GDM1 (cell line): ENCODE results near the gene ARHGAP26.

Experiments
- DNase-seq: peaks from one replicate; lab custom pipeline; 2025; lab: John Stamatoyannopoulos, UW

ARHGAP26 gene

GRCh38 chr5:143166661-143167420 is 396.7 kb downstream of the ARHGAP26 start:
- DNase-seq, result no peak

GRCh38 chr5:143168171-143168741 is 398.1 kb downstream of the ARHGAP26 start:
- DNase-seq, result no peak

GRCh38 chr5:143168921-143169810 is 399.0 kb downstream of the ARHGAP26 start:
- DNase-seq, result no peak

- no peak for DNase-seq
Observed at GRCh38 chr5:143170104-143170503, 399.9 kb downstream of the ARHGAP26 start.

DNA sequence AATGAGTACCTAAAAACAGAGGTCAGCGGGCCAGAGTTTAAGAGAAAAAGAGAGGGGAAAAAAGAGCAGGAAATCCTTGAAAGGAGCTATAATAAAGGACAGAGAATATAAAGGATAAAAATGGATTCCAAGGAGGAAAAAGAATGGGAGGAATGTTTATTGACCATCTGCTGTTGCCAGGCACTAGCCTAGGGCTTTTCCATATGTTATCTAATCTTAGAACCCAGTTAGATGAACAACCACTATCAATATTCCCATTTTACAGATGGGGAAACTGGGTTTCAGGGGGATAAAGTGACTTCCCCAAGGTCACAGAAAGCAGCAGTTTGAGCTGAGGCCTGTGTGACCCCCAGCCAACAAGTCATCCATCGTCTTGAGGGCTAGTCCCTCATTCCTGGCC is 400.8 kb downstream of the ARHGAP26 start:
- no peak for DNase-seq

GRCh38 chr5:143172739-143173138 is 402.6 kb downstream of the ARHGAP26 start:
- DNase-seq, result no peak

DNA sequence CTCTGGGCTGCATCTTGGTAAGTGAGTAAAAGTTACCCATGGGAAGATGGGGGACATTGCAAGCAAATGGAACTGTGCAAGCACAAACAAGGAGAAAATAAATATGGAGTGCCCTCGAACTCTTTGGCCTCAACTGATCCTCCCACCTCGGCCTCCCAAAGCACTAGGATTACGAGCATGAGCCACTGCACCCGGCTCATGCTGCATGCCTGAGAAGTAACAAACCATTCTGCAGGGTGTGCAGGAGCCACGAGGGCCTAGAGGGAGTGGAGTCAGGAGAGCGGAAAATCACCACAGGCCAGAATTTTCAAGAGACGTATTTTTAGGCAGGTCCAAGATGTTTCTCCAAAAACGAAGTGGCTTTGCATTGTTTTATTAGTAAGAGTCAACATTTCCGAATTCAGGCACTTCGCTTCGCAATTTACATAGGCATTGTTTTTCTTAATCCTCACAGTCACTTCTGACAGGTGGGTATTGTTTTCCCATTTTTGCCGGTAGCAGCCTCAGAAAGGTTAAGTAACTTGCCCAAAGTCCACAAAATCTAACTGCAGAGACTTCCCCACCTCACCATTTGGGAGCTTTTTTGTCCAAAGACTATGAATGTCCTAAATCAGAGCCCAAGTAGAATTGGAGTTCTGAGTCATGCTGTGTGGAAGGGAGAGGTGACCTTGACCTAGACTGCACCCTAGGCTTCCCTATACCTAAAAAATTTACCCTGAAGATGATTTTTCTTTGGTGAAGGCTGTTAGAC is 403.1 kb downstream of the ARHGAP26 start:
- DNase-seq, result no peak

- DNase-seq, result no peak
Observed at GRCh38 chr5:143174714-143175398, 404.7 kb downstream of the ARHGAP26 start.

DNA sequence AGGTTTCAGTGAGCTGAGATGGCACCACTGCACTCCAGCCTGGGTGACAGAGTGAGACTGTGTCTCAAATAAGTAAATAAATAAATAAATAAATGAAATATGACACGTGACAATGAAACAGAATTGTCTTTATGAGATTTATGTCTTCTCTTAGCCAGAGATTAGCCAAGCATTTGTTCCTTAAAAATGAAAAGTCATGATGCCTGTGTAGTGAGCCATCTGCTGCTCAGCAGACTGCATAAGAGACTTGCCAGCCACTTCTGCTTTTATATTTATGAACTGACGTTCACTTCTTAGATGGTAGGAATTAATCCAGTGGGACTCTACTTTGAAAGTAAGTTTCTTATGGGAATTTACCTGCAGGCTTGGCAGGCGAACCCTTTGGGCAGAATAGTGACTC is 405.9 kb downstream of the ARHGAP26 start:
- DNase-seq, result peak; percentile 25

DNA sequence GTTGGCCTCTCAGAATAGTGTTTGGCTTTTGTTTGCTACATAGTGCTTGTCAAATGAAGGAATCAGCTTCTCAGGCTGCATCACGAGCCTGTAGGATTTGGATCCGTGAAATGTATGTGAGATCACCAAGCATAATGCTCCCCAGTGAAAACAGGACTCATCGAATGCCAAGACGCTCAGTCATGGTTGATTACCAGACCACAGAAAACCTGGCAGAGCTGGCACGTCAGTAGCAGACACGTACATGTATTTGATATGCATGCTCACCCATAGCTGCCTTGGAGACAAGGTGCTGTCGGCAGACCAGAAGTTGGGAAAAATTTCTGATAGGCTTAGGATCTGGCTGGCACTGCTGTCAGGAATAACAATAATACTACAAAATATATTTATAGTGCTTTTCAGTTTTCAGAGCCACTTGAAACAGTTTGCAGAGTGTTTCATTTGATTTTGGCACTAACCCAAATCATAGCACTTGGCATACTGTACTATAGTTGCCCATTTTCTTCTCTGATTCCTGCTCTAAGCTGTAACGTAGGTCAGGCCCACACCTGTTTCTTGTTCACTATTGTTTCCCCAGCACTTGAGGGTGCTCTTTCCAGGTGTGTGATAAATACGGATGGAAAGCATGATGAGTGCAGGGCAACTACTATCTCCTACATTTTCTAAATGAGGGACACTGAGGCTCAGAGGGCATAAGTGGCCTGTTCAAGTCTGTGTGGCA is 407.2 kb downstream of the ARHGAP26 start:
- no peak for DNase-seq

GRCh38 chr5:143179126-143179740 is 409.1 kb downstream of the ARHGAP26 start:
- no peak for DNase-seq

DNA sequence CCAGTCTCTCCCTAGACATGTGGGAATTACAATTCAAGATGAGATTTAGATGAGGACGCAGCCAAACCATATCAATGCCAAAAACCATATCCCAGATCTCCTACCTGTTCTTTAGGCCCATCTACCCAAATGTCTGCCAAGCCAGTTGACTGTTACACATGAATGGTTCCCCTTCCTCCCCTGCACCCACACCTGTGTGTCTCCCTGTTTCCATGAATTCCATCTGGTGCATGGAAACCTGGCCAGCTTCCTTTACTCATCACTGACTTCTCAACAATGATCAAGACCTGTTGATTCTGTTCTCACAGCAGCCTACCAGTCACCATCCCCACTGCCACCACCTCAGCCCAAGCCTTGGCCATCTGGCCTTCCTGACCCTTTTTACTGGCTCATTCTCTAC is 410.6 kb downstream of the ARHGAP26 start:
- DNase-seq, result no peak

- no peak for DNase-seq
Observed at GRCh38 chr5:143181173-143181572, 411.0 kb downstream of the ARHGAP26 start.

- DNase-seq, result no peak
Observed at GRCh38 chr5:143182106-143182505, 411.9 kb downstream of the ARHGAP26 start.

DNA sequence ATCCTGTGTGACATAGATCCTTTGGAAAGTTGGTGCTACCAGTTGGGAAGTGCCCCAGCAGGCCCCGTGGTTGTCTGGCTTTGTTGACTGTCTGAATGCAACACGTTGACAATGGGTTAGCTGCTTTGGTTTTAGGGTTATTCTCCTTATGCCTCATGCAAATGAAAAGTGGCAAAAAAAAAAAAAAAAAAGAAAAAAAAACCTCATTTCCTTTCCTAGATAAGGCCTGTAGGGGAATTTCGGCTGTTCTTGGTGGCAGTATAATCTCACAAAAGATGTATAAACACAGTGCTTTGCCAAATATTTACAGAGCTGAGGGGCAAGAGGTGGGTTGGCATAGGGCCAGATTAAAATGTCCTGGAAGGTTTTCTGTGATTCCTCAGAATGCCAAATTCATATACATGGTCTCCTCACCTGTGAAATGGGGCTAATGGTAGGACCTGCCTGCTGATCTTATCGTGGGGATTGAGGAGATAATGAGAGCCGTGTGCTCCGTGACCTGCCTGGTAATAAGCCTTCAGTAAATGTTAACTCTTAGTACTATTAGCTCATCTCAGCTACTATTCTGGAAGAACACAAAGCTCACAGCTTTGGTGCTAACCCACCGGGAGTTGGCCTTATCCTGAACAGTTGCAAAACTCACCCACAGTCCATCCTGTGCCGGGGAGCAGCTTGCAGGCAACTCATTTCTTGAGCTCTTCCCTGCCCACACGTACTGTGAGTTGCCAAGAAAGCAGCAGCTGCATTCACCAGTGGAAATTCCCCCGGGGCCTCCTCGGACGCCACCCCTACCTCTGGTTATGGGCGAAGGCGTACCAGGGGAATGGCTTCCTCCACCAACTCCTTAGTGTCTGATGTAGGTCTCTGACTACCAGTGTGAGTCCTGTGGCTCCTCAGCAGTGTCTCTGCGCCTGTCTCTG is 413.0 kb downstream of the ARHGAP26 start:
- DNase-seq, result no peak

DNA sequence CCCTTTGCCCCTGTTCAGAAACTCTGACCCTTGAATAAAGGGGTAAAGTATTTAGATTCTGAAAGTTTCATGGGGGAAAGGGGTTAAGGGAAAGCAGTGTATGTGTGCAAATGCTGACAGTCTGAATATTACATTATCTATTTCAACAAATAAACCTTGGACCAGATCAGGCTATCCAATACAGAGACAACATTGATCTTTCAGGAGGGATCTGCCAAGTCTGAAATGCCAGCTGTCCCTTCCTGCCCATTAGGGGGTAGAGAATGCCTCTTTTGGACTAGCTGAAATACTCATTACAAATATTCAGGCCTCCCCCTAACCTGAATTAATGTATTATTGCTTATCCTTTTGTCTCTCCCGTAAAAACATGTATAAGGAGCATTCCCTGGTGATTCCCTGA is 413.8 kb downstream of the ARHGAP26 start:
- no peak for DNase-seq

- DNase-seq, result no peak
Observed at GRCh38 chr5:143186623-143187022, 416.4 kb downstream of the ARHGAP26 start.

GRCh38 chr5:143187495-143187894 is 417.3 kb downstream of the ARHGAP26 start:
- no peak for DNase-seq

DNA sequence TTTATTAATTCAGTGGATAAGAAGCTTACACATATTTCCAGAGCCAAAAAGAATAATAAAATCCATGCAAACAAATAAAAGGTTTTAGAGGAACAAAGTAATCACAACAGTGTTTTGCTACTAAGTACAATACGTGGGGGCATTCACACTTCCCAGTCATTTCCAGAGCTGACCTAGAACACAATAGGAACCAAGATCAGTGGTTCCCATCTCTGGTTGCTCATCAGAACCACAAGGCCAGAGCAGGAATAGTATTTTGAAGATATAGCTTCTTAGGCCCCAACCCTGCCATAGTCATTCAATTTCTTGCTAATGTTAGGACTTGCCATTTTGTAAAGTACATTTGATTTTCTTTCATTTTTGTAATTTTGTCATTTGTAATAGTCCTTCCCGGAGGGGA is 417.9 kb downstream of the ARHGAP26 start:
- DNase-seq, result no peak
